Stimulated activated memory B cell treated with anti-CD40 and anti-IgM and Interleukin-4, amounts not matched to agents 10 μg/mL and 1 μg/mL and 100 μg/mL, for 72 hours (primary cell): ENCODE measurements around the gene CDPF1.

Experiments
- ATAC-seq: fragments of 150-1000 bp; cut with Tn5 transposase; 2 replicates; pipeline ENCODE4 v1.10.0; 2021
- H3K27ac Mint-ChIP-seq: one replicate; pipeline ENCODE4 v1.8.0; 2022; ENCODE audit warnings: mild to moderate bottlenecking, mixed read lengths
- H3K27me3 Mint-ChIP-seq: one replicate; pipeline ENCODE4 v1.8.0; 2022; ENCODE audit warnings: mixed read lengths
- H3K36me3 Mint-ChIP-seq: one replicate; pipeline ENCODE4 v1.8.0; 2022; ENCODE audit warnings: mixed read lengths
- H3K4me1 Mint-ChIP-seq: one replicate; pipeline ENCODE4 v1.8.0; 2022; ENCODE audit warnings: mixed read lengths
- H3K4me3 Mint-ChIP-seq: one replicate; pipeline ENCODE4 v1.8.0; 2022; ENCODE audit warnings: mild to moderate bottlenecking, moderate library complexity, mixed read lengths
- H3K9me3 Mint-ChIP-seq: one replicate; pipeline ENCODE4 v1.8.0; 2022; ENCODE audit warnings: mixed read lengths

CDPF1 gene

GRCh38 chr22:46250035-46250782 is at the start of gene CDPF1:
CDPF1 (minus strand) TSS chr22:46250293; CDS start chr22:46248284, 2,009 bp downstream.
- Mint-ChIP-seq H3K4me3 (peak within 1 kb of the TSS; percentile 93), H3K27me3 (no peaks in the 10 kb centered on the region), H3K4me1 (peaks cover 35% of the 10 kb centered on the region), H3K9me3 (no peaks in the 10 kb centered on the region), H3K27ac (peak within 1 kb of the TSS; percentile 89), H3K36me3 (peaks cover 15% of the 10 kb centered on the region)
- peak; percentile 97 for ATAC-seq

- no peaks in the 10 kb centered on the region for H3K9me3 Mint-ChIP-seq
- peaks cover 15% of the 10 kb centered on the region for H3K27me3 Mint-ChIP-seq
- H3K36me3 Mint-ChIP-seq = no peaks in the 10 kb centered on the region
- ATAC-seq = no peak
- no peak overlapping the region for H3K4me3 Mint-ChIP-seq
- H3K4me1 Mint-ChIP-seq = peaks cover 26% of the 10 kb centered on the region
- no peak overlapping the region for H3K27ac Mint-ChIP-seq
Observed at GRCh38 chr22:46299101-46299500, 49.0 kb upstream of the CDPF1 start.

DNA sequence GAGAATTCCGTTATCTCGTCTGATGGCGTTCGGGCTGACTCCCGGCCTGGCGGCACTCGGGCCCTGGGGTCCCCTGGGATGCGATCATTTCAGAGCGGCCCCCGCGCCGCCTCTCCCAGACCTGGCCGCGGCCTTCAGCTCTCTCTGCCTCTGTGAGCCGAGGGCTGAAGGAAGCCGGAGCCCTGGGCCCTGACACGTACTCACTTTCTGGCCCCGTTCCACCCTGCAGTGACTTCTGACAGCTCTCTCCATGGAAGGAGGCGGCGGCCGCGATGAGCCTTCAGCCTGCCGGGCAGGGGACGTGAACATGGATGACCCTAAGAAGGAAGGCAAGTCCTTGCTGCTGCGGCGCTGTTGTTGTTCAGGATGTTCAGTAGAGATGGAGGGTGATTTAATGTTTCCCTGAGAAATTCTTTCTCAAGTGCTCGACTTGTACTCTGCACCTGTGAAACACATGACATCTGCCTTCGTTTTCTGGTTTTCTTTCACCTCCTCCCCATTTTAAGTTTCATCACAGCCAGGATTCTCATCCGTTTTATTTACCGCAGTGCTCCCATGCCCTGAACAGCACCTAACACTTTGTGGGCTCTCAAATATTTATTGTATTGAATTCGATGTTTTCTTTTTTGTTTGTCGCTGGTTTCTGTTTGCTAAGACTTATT is 47.2 kb upstream of the CDPF1 start:
- Mint-ChIP-seq H3K27me3 (peaks cover 15% of the 10 kb centered on the region), H3K4me1 (peaks cover 44% of the 10 kb centered on the region), H3K27ac (no peak overlapping the region), H3K36me3 (peaks cover 5% of the 10 kb centered on the region), H3K9me3 (peaks cover 3% of the 10 kb centered on the region), H3K4me3 (peak overlapping the region; percentile 87)
- ATAC-seq = peak; percentile 4

DNA sequence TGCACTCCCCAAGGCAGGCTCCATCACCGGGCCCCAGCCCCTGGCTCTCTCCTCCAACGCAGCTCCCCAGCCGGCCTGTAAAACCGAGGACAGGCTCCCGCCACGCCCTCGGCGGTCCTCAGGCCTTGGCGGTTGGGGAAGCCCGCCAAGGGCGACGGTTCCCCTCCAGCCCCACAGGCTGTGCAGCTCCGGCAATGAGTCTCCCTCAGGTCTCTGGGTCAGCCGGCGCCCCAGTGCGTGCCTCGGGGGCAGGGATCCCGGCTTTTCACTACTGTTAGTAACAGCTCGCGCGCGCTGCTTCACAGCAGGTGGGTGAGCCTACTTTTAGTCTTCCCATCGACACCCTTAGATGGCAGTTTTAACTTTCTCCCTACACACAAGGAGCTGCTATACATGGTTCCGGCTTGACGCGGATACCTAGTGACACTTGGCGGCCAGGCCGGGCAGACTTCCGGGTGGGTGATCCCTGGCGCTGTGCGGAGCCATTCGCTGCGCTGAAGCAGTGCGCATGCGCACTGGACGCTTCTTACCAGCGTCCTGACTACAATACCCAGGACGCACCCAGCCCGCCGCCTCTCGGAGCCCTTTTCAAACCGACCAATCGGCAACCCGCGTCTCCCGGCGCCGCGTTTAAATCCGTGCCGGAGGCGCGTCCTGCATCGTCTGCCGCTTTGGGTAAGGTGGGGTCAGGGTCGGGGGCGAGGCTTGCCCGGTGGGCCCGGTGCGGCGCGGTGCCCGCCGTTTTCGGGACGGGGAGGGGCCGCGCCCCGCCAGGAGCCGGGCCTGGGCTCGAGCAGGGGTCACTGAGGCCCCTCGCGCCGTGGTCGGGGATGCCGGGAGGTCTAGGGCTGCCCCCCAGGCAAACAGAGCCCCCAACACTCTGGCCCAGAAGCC is 46.4 kb upstream of the CDPF1 start, which contains the start of gene GTSE1:
Gene GTSE1 (plus strand): TSS at position 614 of the 894 bp plus-strand sequence. CDS start 531 bp downstream, outside the sequence.
- ATAC-seq = peak; percentile 98
- H3K36me3 Mint-ChIP-seq = peaks cover 9% of the 10 kb centered on the region
- H3K4me3 Mint-ChIP-seq = peak within 1 kb of the TSS; percentile 87
- H3K9me3 Mint-ChIP-seq = peaks cover 5% of the 10 kb centered on the region
- peaks cover 15% of the 10 kb centered on the region for H3K27me3 Mint-ChIP-seq
- peak within 1 kb of the TSS; percentile 94 for H3K27ac Mint-ChIP-seq
- H3K4me1 Mint-ChIP-seq = peaks cover 45% of the 10 kb centered on the region

GRCh38 chr22:46295277-46295971 is 45.3 kb upstream of the CDPF1 start:
- Mint-ChIP-seq H3K27me3 (peaks cover 15% of the 10 kb centered on the region), H3K27ac (peak overlapping the region; percentile 94), H3K4me3 (peak overlapping the region; percentile 87), H3K36me3 (peaks cover 19% of the 10 kb centered on the region), H3K9me3 (peaks cover 5% of the 10 kb centered on the region), H3K4me1 (peaks cover 49% of the 10 kb centered on the region)
- ATAC-seq = no peak

DNA sequence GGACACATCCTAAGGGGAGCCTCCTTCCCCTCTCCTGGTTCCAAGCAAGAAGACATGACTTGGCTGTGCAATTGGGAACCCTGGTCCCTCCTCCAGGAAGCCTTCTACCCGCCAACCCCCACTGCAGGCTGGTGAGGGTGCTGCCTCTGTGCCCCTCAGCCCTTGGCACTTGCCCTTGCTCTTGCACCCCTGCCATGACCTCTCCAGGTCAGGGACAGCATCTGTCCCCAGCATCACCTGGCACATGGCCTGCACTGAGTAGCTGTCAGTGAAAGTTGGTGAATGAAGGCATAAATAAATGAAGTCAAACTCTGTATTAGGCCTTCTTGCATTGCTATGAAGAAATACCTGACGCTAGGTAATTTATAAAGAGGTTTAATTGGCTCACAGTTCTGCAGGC is 44.7 kb upstream of the CDPF1 start:
- Mint-ChIP-seq H3K4me3 (peak overlapping the region; percentile 15), H3K27ac (peak overlapping the region; percentile 94), H3K27me3 (peaks cover 15% of the 10 kb centered on the region), H3K4me1 (peaks cover 55% of the 10 kb centered on the region), H3K9me3 (peaks cover 5% of the 10 kb centered on the region), H3K36me3 (peaks cover 24% of the 10 kb centered on the region)
- ATAC-seq = no peak

DNA sequence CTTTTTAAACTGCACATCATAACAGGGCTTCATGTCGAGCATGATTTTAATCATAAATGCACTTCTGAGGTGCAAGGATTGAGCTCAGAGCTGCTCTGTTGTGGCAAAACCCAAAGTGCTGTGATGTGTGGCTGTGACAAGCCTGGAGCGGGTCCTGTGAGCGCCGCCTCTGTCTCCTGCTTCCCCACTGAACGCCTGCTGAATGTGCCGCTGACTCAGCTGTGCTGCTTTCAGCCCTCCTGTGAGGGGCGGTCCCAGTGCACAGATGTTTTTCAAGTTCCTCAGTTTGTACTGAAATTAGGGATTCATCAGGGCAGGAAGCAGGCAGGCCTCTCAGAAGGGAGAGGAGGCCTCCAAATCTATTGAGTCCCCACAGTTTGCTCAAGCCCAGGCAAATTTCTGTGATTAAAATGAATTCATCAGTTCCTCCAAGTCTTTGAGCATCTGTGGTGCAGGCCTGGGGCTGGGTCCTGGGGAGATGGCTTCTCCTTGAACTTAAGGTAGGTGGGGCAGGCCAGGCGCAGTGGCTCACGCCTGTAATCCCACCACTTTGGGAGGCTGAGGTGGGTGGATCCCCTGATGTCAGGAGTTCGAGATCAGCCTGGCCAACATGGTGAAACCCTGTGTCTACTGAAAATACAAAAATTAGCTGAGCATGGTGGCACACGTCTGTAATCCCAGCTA is 43.6 kb upstream of the CDPF1 start:
- no peak for ATAC-seq
- H3K4me1 Mint-ChIP-seq = peaks cover 66% of the 10 kb centered on the region
- H3K4me3 Mint-ChIP-seq = no peak overlapping the region
- peaks cover 5% of the 10 kb centered on the region for H3K27me3 Mint-ChIP-seq
- peak overlapping the region; percentile 69 for H3K27ac Mint-ChIP-seq
- H3K9me3 Mint-ChIP-seq = peaks cover 5% of the 10 kb centered on the region
- H3K36me3 Mint-ChIP-seq = peaks cover 24% of the 10 kb centered on the region

- peaks cover 75% of the 10 kb centered on the region for H3K4me1 Mint-ChIP-seq
- no peak overlapping the region for H3K4me3 Mint-ChIP-seq
- no peak for ATAC-seq
- peaks cover 5% of the 10 kb centered on the region for H3K9me3 Mint-ChIP-seq
- H3K36me3 Mint-ChIP-seq = peaks cover 24% of the 10 kb centered on the region
- peak overlapping the region; percentile 69 for H3K27ac Mint-ChIP-seq
- no peaks in the 10 kb centered on the region for H3K27me3 Mint-ChIP-seq
Observed at GRCh38 chr22:46292732-46293131, 42.6 kb upstream of the CDPF1 start.

- Mint-ChIP-seq H3K36me3 (peaks cover 28% of the 10 kb centered on the region), H3K9me3 (peaks cover 5% of the 10 kb centered on the region), H3K4me3 (no peak overlapping the region), H3K27ac (peak overlapping the region; percentile 69), H3K27me3 (no peaks in the 10 kb centered on the region), H3K4me1 (peaks cover 75% of the 10 kb centered on the region)
- no peak for ATAC-seq
Observed at GRCh38 chr22:46292173-46292572, 42.1 kb upstream of the CDPF1 start.

GRCh38 chr22:46290843-46291785 is 41.0 kb upstream of the CDPF1 start:
- H3K36me3 Mint-ChIP-seq = peaks cover 33% of the 10 kb centered on the region
- no peak overlapping the region for H3K4me3 Mint-ChIP-seq
- peak overlapping the region; percentile 28 for H3K27ac Mint-ChIP-seq
- peaks cover 80% of the 10 kb centered on the region for H3K4me1 Mint-ChIP-seq
- no peak for ATAC-seq
- no peaks in the 10 kb centered on the region for H3K27me3 Mint-ChIP-seq
- H3K9me3 Mint-ChIP-seq = peaks cover 5% of the 10 kb centered on the region

DNA sequence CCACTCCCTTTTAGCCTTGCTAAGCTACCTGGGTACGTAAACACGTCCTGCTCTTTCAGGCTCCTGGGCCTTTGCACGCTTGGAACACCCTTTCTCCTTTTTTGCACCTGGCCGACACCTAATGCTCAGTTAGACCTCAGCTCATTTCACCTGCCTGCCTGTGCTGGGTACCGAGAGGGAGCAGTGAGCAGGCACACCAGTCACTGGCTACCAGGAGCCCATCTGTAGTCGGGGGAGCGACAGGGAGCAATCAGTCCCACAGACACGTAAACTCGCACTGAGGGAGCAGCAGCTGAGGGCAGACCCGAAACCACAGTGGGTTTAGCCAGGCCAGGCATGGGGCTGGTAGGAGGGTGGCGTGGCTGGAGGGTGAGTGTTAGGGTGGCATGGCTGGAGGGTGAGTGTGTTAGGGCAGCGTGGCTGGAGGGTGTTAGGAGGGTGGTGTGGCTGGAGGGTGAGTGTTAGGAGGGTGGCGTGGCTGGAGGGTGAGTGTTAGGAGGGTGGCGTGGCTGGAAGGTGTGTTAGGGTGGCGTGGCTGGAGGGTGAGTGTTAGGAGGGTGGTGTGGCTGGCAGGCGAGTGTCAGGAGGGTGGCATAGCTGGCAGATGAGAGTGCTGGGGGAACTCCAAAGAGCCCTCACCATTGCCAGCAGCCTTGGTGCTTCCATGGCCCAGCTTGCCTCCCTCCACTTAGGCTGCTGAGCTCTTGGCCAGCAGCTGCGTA is 40.2 kb upstream of the CDPF1 start:
- H3K4me1 Mint-ChIP-seq = peaks cover 76% of the 10 kb centered on the region
- no peak overlapping the region for H3K4me3 Mint-ChIP-seq
- peaks cover 37% of the 10 kb centered on the region for H3K36me3 Mint-ChIP-seq
- H3K27ac Mint-ChIP-seq = peak overlapping the region; percentile 28
- no peak for ATAC-seq
- H3K9me3 Mint-ChIP-seq = peaks cover 5% of the 10 kb centered on the region
- H3K27me3 Mint-ChIP-seq = no peaks in the 10 kb centered on the region

DNA sequence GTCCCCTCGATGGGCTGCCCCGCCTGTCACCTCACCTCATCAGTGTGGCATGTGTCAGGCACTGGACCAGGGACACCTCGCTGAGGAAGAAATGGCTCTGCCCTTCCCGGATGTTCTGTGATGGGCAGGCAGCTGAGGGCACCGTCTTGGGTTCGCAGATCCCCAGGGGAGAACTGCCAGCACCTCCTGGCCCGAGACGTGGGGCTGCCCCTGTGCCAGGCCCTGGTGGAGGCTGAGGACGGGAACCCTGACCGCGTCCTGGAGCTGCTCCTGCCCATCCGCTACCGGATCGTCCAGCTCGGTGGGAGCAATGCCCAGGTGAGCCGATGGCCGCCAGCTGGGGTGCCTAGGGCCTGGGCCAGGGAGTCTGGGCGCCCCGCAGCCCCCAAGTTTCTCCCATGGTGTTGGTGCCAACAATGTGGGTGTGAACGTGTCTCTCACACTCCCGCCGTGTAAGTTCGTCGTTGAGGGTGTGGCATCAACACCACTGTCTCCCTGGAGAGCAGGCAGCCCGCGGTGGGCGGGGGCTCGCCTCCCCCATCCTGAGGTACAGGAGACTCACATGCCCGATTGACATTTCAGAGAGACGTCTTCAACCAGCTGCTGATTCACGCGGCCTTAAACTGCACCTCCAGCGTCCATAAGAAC is 39.3 kb upstream of the CDPF1 start:
- peaks cover 38% of the 10 kb centered on the region for H3K36me3 Mint-ChIP-seq
- no peak overlapping the region for H3K4me3 Mint-ChIP-seq

More for the DNA sequence above, 39.3 kb upstream of the CDPF1 start:
- no peak for ATAC-seq
- Mint-ChIP-seq H3K27ac (peak overlapping the region; percentile 93), H3K9me3 (peaks cover 5% of the 10 kb centered on the region), H3K27me3 (no peaks in the 10 kb centered on the region), H3K4me1 (peaks cover 71% of the 10 kb centered on the region)
